HEK293 (cell line): ENCODE results near the gene PDZRN3.

Experiments
- ZBTB48 ChIP-seq: fragments of 450-650 bp; formaldehyde crosslinking; IDR thresholded peaks from 2 replicates; pipeline ENCODE4 v1.5.1; 2016; ENCODE audit warnings: missing biosample characterization, missing genetic modification characterization
- ZNF23 ChIP-seq: fragments of 450-650 bp; formaldehyde crosslinking; IDR thresholded peaks from 2 replicates; pipeline ENCODE4 v1.5.1; 2016; ENCODE audit warnings: missing biosample characterization, missing genetic modification characterization, borderline replicate concordance
- TF ChIP-seq, protein P1 (sequence below): fragments of 450-650 bp; formaldehyde crosslinking; IDR thresholded peaks from 2 replicates; pipeline ENCODE4 v1.5.1; 2016; ENCODE audit warnings: missing biosample characterization, missing genetic modification characterization
- TF ChIP-seq, protein P2 (sequence below): fragments of 450-650 bp; formaldehyde crosslinking; conservative IDR thresholded peaks from 2 replicates; pipeline ENCODE4 v1.5.1; 2016; ENCODE audit warnings: low read depth, missing biosample characterization, missing genetic modification characterization

DNA sequence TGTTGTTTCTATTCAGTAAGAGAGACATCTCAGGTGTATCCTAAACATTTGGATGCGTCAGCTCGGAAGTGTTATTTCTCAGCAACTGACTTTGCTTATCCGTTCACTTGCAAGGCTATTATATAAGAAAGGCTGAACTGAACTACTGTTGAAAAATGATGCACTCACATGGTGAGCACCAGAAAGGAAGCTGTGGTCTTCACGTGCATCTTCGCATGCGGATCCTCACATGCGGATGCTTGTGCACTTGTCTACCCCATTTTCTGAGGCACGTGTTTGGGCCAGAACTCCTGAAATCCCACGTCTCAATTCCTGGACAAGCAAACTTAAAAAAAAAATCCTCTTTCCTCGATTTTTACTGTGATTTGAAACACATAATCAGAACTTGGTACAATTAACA is 63.2 kb downstream of the PDZRN3 start:
- TF ChIP-seq, protein P1, sequence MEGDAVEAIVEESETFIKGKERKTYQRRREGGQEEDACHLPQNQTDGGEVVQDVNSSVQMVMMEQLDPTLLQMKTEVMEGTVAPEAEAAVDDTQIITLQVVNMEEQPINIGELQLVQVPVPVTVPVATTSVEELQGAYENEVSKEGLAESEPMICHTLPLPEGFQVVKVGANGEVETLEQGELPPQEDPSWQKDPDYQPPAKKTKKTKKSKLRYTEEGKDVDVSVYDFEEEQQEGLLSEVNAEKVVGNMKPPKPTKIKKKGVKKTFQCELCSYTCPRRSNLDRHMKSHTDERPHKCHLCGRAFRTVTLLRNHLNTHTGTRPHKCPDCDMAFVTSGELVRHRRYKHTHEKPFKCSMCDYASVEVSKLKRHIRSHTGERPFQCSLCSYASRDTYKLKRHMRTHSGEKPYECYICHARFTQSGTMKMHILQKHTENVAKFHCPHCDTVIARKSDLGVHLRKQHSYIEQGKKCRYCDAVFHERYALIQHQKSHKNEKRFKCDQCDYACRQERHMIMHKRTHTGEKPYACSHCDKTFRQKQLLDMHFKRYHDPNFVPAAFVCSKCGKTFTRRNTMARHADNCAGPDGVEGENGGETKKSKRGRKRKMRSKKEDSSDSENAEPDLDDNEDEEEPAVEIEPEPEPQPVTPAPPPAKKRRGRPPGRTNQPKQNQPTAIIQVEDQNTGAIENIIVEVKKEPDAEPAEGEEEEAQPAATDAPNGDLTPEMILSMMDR (tag by site-specific recombination) = no peak
- TF ChIP-seq ZNF23 (tag by site-specific recombination) (no peak), ZBTB48 (no peak)
- TF ChIP-seq, protein P2, sequence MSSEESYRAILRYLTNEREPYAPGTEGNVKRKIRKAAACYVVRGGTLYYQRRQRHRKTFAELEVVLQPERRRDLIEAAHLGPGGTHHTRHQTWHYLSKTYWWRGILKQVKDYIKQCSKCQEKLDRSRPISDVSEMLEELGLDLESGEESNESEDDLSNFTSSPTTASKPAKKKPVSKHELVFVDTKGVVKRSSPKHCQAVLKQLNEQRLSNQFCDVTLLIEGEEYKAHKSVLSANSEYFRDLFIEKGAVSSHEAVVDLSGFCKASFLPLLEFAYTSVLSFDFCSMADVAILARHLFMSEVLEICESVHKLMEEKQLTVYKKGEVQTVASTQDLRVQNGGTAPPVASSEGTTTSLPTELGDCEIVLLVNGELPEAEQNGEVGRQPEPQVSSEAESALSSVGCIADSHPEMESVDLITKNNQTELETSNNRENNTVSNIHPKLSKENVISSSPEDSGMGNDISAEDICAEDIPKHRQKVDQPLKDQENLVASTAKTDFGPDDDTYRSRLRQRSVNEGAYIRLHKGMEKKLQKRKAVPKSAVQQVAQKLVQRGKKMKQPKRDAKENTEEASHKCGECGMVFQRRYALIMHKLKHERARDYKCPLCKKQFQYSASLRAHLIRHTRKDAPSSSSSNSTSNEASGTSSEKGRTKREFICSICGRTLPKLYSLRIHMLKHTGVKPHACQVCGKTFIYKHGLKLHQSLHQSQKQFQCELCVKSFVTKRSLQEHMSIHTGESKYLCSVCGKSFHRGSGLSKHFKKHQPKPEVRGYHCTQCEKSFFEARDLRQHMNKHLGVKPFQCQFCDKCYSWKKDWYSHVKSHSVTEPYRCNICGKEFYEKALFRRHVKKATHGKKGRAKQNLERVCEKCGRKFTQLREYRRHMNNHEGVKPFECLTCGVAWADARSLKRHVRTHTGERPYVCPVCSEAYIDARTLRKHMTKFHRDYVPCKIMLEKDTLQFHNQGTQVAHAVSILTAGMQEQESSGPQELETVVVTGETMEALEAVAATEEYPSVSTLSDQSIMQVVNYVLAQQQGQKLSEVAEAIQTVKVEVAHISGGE (tag by site-specific recombination) = no peak
